Rectal smooth muscle tissue (tissue), 1 donor: ENCODE results near the gene TSHZ2.
"Not testable (repeated sequence)": the region's sequence is repeated elsewhere in the genome, so short reads cannot be mapped to it uniquely, and the experiment has no call there.

Source experiments
- H3K27ac ChIP-seq: one replicate; pipeline ENCODE4 v1.7.0; 2013; ENCODE audit warnings: low read depth, low read length, inconsistent platforms
- H3K27me3 ChIP-seq: one replicate; pipeline ENCODE4 v1.7.0; 2013; ENCODE audit warnings: low read length; ENCODE audit not compliant: control insufficient read depth, insufficient read depth
- H3K36me3 ChIP-seq: one replicate; pipeline ENCODE4 v1.7.0; 2013; ENCODE audit warnings: low read length; ENCODE audit not compliant: control insufficient read depth, insufficient read depth
- H3K4me1 ChIP-seq: one replicate; pipeline ENCODE4 v1.7.0; 2013; ENCODE audit warnings: low read length; ENCODE audit not compliant: control insufficient read depth, insufficient read depth
- H3K4me3 ChIP-seq: one replicate; pipeline ENCODE4 v1.7.0; 2013; ENCODE audit warnings: low read length
- H3K9ac ChIP-seq: one replicate; pipeline ENCODE4 v1.7.0; 2013; ENCODE audit warnings: low read length

TSHZ2 gene

DNA sequence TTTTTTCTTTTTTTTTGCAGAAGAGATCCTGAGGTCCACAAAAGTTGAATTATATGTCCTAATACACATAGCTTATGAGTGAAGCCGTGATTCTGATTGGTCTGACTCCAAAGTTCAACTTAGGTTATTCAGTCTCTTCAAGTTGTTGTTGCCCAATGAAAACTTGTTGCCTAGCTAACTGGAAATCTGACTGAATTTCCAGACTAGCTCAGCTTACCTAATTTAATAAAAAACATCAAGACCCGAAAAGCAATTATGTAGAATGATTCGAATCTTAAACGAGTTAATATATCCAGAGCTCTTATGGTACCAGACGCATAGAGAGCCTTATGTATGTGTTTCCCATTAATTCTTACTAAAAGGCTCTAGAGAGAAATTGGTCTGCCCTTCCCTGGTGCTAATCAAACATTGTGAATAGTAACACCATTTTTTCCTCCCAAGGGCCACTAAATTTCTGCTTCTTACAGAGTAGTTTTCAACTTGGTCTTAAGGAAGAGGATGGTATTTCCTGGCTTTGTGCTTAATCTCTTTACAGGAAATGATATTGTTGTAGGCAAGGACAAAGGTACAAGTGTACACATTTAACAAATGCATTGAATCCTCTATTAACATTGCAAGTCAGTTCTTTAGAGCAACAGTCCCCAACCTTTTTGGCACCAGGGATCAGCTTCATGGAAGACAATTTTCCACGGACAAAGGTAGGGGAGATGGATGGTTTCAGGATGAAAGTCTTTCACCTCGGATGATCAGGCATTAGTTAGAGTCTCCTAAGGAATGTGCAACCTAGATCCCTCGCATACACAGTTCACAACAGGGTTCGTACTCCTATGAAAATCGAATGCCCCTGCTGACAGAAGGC, 107.9 kb downstream of the TSHZ2 start:
- Histone ChIP-seq H3K4me3 (no peak overlapping the region), H3K36me3 (no peaks in the 10 kb centered on the region), H3K27ac (no peak overlapping the region), H3K4me1 (no peaks in the 10 kb centered on the region), H3K27me3 (no peaks in the 10 kb centered on the region), H3K9ac (no peak overlapping the region)

DNA sequence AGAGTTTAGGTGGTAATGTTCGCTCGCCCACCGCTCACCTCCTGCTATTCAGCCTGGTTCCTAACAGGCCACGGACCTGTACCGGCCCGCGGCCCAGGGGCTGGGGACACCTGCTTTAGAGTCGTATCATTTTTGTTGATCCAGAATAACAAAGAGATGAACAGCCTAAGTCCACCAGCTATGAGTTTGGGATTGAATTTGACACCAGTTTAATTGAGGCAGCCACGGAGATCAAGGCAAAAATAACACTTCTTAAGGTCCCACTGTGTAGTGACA, 108.5 kb downstream of the TSHZ2 start:
- Histone ChIP-seq H3K4me1 (no peaks in the 10 kb centered on the region), H3K4me3 (no peak overlapping the region), H3K9ac (no peak overlapping the region), H3K27me3 (no peaks in the 10 kb centered on the region), H3K36me3 (no peaks in the 10 kb centered on the region), H3K27ac (no peak overlapping the region)

DNA sequence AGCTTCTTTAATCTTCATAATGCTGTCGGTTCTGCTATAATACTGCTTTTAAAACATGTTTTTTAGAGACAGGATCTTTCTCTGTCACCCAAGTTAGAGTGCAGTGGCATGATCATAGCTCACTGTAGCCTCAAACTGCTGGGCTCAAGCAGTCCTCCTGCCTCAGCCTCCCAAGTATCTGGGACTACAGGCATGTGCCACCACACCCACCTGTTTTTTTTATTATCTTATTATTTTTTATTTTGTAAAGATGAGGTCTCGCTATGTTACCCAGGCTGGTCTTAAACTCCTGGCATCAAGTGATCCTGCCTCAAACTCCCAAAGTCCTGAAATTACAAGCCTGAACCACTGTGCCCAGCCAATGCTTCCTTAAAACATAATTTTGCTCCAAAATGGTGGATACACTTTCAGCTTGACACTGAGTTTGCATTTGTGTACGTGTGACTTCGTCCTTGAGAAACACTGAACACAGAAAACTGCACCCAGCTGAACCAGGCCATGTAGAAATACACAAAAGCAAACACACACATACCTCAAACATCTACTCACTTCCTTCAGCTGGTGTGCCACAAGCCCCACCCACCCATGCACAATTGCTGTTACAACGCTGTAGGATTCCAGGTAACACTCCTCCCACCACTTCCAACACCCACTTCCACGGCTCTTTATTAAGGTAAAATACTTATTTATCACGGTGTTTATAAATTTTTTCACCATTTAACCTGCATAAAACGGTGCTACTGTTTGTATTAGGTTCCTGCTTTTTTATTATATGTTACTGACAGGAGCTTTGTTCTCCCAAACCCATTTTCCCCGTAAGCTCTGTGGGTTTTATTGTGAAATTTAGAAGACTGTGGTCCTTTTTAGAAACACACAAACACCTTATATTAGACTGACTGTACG, 109.1 kb downstream of the TSHZ2 start:
- H3K27me3 ChIP-seq, result no peaks in the 10 kb centered on the region

DNA sequence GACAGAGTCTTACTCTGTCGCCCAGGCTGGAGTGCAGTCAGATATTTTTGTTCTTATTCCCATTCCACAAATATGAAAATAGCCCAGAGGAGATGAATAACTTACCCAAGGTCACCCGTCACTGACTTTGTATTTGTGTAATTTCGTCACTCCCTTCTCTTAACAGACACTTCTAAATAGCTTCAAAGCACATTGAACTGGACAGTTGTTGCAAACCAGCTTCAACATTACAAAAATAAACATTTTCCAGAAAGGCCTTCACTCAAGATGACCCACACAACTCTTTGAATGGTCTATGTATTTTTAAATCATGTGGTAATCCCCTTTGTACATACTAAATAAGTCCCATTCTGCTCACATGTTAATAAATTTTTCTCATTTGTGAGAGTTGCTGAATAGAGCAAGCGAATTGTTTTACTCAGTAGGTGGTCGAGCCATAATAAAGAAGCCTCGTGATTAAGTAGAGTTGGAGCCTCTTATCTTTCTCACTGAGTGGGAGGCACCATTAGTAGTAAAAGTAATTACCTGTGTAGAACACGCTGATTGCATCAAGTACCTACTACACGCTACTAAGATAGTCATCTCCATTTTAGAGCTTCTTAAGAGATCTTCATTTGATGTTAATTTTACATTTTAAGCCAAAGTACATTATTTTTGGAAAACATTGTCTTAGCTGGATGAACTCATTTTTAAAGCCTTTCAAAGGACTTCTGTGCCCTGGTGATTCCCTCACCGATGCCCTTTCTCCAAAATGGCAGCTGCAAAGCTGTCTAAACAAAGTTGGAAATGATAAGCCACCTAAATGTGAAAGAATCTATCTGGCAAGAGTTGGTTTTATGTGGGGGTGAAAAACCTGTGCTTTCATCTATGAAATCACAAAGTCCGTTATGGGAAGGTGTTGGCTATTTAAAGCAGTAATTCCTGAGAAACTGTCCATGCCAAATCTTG, 110.0 kb downstream of the TSHZ2 start:
- Histone ChIP-seq H3K4me1 (no peaks in the 10 kb centered on the region), H3K27ac (no peak overlapping the region)

More for the DNA sequence above, 109.1 kb downstream of the TSHZ2 start:
- Histone ChIP-seq H3K4me1 (no peaks in the 10 kb centered on the region), H3K9ac (no peak overlapping the region), H3K36me3 (no peaks in the 10 kb centered on the region), H3K27ac (no peak overlapping the region), H3K4me3 (no peak overlapping the region)

DNA sequence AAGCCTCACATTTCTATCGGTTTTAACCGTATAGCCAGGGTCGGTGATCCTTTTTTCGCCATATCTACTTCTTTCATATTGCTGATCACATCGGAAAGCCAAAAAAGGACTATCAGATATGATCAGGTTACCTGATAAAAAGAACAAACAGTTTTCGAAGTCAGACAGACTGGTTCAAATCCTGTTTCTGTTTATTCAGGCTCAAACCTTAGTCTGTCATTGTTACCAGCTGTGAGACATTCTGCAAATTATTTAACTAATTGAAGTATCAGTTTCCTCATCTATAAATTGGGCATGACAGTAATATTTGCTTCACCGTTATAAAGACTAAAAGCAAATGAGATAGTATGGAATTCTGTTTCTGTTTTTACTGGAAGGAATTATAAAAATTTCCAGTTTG, 111.3 kb downstream of the TSHZ2 start:
- Histone ChIP-seq H3K27me3 (no peaks in the 10 kb centered on the region), H3K4me1 (no peaks in the 10 kb centered on the region), H3K9ac (no peak overlapping the region), H3K36me3 (no peaks in the 10 kb centered on the region), H3K4me3 (no peak overlapping the region), H3K27ac (no peak overlapping the region)

More for the DNA sequence above, 110.0 kb downstream of the TSHZ2 start:
- Histone ChIP-seq H3K27me3 (no peaks in the 10 kb centered on the region), H3K4me3 (no peak overlapping the region), H3K9ac (no peak overlapping the region), H3K36me3 (no peaks in the 10 kb centered on the region)

DNA sequence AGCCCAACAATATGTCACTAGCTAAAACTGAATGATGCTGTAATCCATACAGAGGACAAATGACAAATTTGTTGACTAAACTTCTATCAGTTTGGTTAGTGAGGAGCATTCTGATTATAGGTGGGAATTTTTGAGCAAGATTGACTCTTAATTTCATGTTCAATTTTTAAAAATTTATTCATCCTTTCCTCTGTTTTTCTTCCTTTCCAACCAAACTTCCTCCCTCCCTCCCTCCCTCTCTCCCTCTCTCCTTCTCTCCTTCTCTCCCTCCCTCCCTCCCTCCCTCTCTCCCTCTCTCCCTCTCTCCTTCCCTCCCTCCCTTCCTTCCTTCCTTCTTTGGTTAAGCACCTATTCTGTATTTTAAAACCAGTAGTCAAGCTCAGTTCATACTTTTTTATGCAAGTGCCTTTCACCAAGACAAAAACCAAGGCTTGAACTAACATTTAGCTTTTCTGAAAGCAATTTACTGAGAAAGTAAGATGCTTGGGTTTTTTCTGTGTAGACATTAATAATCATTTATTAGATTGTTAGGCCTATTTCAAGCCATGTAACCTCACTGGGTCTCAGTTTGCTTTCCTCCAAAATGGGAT, 112.3 kb downstream of the TSHZ2 start:
- Histone ChIP-seq H3K36me3 (no peaks in the 10 kb centered on the region), H3K27me3 (no peaks in the 10 kb centered on the region), H3K9ac (no peak overlapping the region), H3K4me1 (no peaks in the 10 kb centered on the region), H3K4me3 (no peak overlapping the region), H3K27ac (no peak overlapping the region)

DNA sequence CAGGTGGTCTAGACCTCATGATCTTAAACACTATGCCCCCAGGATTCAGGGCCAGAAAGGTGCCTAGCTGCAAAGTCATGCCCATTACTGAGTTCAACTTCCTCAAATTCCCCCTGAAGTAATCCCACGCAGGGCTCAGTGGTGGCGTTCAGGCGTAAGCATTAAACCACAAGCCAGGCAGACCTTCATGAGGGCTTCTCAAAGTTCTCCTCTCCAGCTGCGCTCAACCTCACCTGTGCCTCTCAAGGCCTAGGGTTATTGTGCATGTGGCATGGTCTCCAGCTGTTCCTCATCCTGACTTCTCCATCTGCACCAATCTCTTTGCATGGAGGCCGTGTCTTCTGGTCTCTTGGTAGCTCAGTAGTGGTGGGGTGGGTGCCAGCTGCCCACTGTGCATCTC, 113.6 kb downstream of the TSHZ2 start:
- H3K36me3 ChIP-seq, result no peaks in the 10 kb centered on the region
- H3K9ac ChIP-seq, result no peak overlapping the region
- no peaks in the 10 kb centered on the region for H3K27me3 ChIP-seq
- H3K4me3 ChIP-seq, result no peak overlapping the region
- H3K27ac ChIP-seq, result no peak overlapping the region
- H3K4me1 ChIP-seq, result no peaks in the 10 kb centered on the region

DNA sequence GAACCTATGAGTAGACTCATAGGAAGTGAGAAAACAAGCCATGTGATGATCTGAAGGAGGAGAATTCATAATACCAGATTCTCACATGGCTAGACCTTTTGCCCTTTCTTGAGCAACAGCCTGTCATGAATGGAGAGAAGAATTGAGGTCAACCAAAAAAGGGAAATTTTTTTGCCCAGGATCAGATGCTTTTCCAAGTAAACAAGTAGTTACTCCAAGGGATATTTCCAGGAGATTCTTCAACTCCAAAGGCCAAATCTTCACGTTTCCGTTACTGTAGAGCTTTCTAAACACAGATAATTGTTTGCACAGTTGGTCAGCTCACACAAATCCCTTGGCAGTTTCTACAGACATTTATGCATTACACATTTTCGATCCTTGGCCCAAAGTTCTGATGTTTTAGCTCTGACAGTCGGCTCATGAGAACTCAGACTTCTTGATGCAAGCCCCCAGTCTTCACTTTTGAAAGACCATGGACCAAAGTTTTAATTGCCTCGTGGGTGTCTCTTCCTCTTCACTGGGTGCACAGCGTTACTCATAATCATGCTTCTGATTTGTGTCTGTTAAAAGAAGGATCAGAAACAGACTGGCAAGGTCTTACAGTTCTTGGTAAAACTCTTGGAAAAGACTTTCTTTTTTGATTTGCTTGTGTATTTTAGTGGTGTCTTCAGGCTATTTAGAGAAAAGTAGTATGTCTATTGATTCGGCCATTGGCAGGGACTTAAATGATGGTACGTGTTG, 115.0 kb downstream of the TSHZ2 start:
- no peak overlapping the region for H3K27ac ChIP-seq

DNA sequence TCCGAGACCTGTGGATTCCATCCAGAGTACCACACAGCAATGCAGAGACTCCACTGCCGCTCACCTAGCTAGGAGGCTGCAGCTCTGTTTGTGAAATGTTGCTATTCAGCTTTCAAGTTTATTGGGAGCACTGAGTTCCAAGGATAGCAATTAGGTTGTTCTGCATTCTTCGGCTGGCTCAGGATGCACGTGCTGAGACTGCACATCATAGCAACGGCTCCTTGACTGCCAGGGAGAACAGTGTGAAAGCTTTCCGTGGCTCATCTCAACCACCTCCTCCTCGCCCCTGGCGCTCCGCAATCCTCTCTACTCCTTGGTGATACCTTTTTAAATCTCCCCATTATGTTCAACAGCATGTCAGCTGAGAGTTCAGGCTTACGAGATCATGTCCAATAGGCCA, 116.6 kb downstream of the TSHZ2 start:
- H3K27ac ChIP-seq, result no peak overlapping the region
- H3K4me3 ChIP-seq, result no peak overlapping the region
- no peaks in the 10 kb centered on the region for H3K27me3 ChIP-seq
- no peaks in the 10 kb centered on the region for H3K4me1 ChIP-seq
- no peaks in the 10 kb centered on the region for H3K36me3 ChIP-seq
- H3K9ac ChIP-seq, result no peak overlapping the region

More for the DNA sequence above, 115.0 kb downstream of the TSHZ2 start:
- no peak overlapping the region for H3K4me3 ChIP-seq
- no peak overlapping the region for H3K9ac ChIP-seq
- no peaks in the 10 kb centered on the region for H3K36me3 ChIP-seq
- H3K4me1 ChIP-seq, result no peaks in the 10 kb centered on the region
- no peaks in the 10 kb centered on the region for H3K27me3 ChIP-seq

DNA sequence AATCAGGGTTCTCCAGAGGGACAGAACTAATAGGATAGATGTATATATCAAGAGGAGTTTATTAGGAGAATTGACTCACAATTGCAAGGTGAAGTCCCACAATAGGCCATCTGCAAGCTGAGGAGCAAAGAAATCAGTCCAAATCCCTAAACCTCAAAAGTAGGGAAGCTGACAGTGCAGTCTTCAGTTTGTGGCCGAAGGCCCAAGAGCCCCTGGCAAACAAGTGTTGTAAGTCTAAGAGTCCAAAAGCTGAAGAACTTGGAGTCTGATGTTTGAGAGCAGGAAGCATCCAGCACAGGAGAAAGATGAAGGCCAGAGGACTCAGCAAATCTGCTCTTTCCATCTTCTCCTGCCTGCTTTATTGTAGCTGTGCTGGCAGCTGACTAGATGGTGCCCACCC, 117.7 kb downstream of the TSHZ2 start:
- not testable (repeated sequence) for H3K36me3 ChIP-seq, H3K4me1 ChIP-seq, H3K4me3 ChIP-seq, H3K27ac ChIP-seq, H3K9ac ChIP-seq, H3K27me3 ChIP-seq

GRCh38 chr20:53091789-53092188, 119.6 kb downstream of the TSHZ2 start:
- H3K27me3 ChIP-seq, result no peaks in the 10 kb centered on the region
- no peak overlapping the region for H3K27ac ChIP-seq
- H3K36me3 ChIP-seq, result no peaks in the 10 kb centered on the region
- H3K4me3 ChIP-seq, result no peak overlapping the region
- H3K9ac ChIP-seq, result no peak overlapping the region
- no peaks in the 10 kb centered on the region for H3K4me1 ChIP-seq
